Mesendoderm (in vitro differentiated cells): ENCODE data around the gene HECTD1.
"Not testable (repeated sequence)": the region's sequence is repeated elsewhere in the genome, so short reads cannot be mapped to it uniquely, and the experiment has no call there.

Source experiments
- DNase-seq: peaks from one replicate; pipeline ENCODE4 v3.0.0; 2013
- H2AK5ac ChIP-seq: 2 replicates; pipeline ENCODE4 v1.6.1; 2013; ENCODE audit warnings: low read length, inconsistent platforms
- H2BK120ac ChIP-seq: 2 replicates; pipeline ENCODE4 v1.6.1; 2013; ENCODE audit warnings: low read depth, mild to moderate bottlenecking, low read length, moderate library complexity, mixed read lengths
- H2BK15ac ChIP-seq: replicated peaks from 2 replicates; pipeline ENCODE4 v1.6.1; 2013; ENCODE audit warnings: low read depth, mild to moderate bottlenecking, moderate library complexity
- H2BK5ac ChIP-seq: 2 replicates; pipeline ENCODE4 v1.6.1; 2013; ENCODE audit warnings: low read length, inconsistent platforms
- H3K18ac ChIP-seq: 2 replicates; pipeline ENCODE4 v1.6.1; 2013; ENCODE audit warnings: mild to moderate bottlenecking, low read length, mixed read lengths
- H3K23ac ChIP-seq: one replicate; pipeline ENCODE4 v1.6.1; 2013; ENCODE audit warnings: low read length
- H3K27ac ChIP-seq: 2 replicates; pipeline ENCODE4 v1.5.1; 2013; ENCODE audit warnings: low read depth, mild to moderate bottlenecking, inconsistent platforms, low read length, moderate library complexity
- H3K27me3 ChIP-seq: 2 replicates; pipeline ENCODE4 v1.6.1; 2013; ENCODE audit warnings: low read length, control low read depth, mild to moderate bottlenecking, inconsistent platforms; ENCODE audit not compliant: insufficient read depth, poor library complexity
- H3K36me3 ChIP-seq: 2 replicates; pipeline ENCODE4 v1.6.1; 2013; ENCODE audit warnings: low read length, inconsistent platforms; ENCODE audit not compliant: control insufficient read depth, insufficient read depth
- H3K4ac ChIP-seq: one replicate; pipeline ENCODE4 v1.6.1; 2013; ENCODE audit warnings: low read depth, mild to moderate bottlenecking, low read length, moderate library complexity
- H3K4me1 ChIP-seq: 2 replicates; pipeline ENCODE4 v1.6.1; 2013; ENCODE audit warnings: low read depth, low read length, inconsistent platforms; ENCODE audit not compliant: control insufficient read depth
- H3K4me2 ChIP-seq: 2 replicates; pipeline ENCODE4 v1.6.1; 2013; ENCODE audit warnings: low read length
- H3K4me3 ChIP-seq: 2 replicates; pipeline ENCODE4 v1.5.1; 2013; ENCODE audit warnings: mild to moderate bottlenecking, low read length
- H3K56ac ChIP-seq: one replicate; pipeline ENCODE4 v1.6.1; 2013; ENCODE audit warnings: low read length
- H3K79me1 ChIP-seq: 2 replicates; pipeline ENCODE4 v1.6.1; 2013; ENCODE audit warnings: low read length, inconsistent platforms
- H3K79me2 ChIP-seq: 2 replicates; pipeline ENCODE4 v1.6.1; 2013; ENCODE audit warnings: mild to moderate bottlenecking, low read length; ENCODE audit not compliant: control insufficient read depth, insufficient read depth
- H3K9ac ChIP-seq: 2 replicates; pipeline ENCODE4 v1.6.1; 2013; ENCODE audit warnings: low read length, inconsistent platforms
- H4K5ac ChIP-seq: one replicate; pipeline ENCODE4 v1.6.1; 2013; ENCODE audit warnings: low read length
- H4K8ac ChIP-seq: one replicate; pipeline ENCODE4 v1.6.1; 2013; ENCODE audit warnings: low read depth, mild to moderate bottlenecking, control low read depth, low read length, moderate library complexity
- whole genome bisulfite sequencing: extraction: QIAGEN DNeasy Blood & Tissue Kit; methylation state at CpG from one replicate; pipeline ENCODE4 v1.1.7; 2013; ENCODE audit warnings: low lambda C conversion rate, missing lambda C conversion rate; ENCODE audit not compliant: insufficient coverage; ENCODE audit errors: extremely low coverage; 5-methylcytosine and 5-hydroxymethylcytosine counted together

HECTD1 gene

GRCh38 chr14:31093884-31094839 is 113.4 kb downstream of the HECTD1 start:
- H2BK15ac ChIP-seq, H3K4ac ChIP-seq, H3K18ac ChIP-seq, H3K23ac ChIP-seq, H4K5ac ChIP-seq, H3K4me1 ChIP-seq, H2AK5ac ChIP-seq, DNase-seq, H2BK5ac ChIP-seq, H4K8ac ChIP-seq, H3K4me3 ChIP-seq, H3K27me3 ChIP-seq, H3K79me2 ChIP-seq, H3K79me1 ChIP-seq, H3K56ac ChIP-seq, H3K9ac ChIP-seq, H3K4me2 ChIP-seq, H2BK120ac ChIP-seq, H3K27ac ChIP-seq, H3K36me3 ChIP-seq: not testable (repeated sequence)
- WGBS = no CpG with 5 or more reads among the region's 10 CpGs

GRCh38 chr14:31092160-31092708 is 115.4 kb downstream of the HECTD1 start:
- Histone ChIP-seq H3K27ac (no peak overlapping the region), H3K4me2 (no peak overlapping the region), H3K4ac (no peak overlapping the region), H3K56ac (no peak overlapping the region), H3K9ac (no peak overlapping the region), H4K5ac (no peak overlapping the region), H2AK5ac (no peak overlapping the region), H2BK120ac (no peak overlapping the region), H3K4me3 (no peak overlapping the region), H3K79me1 (no peaks in the 10 kb centered on the region), H3K4me1 (no peaks in the 10 kb centered on the region), H3K79me2 (no peaks in the 10 kb centered on the region), H3K18ac (no peak overlapping the region), H2BK15ac (no peak overlapping the region), H2BK5ac (no peak overlapping the region), H3K23ac (no peak overlapping the region), H3K36me3 (no peaks in the 10 kb centered on the region), H3K27me3 (no peaks in the 10 kb centered on the region), H4K8ac (no peak overlapping the region)
- no peak for DNase-seq
- no CpG with 5 or more reads among the region's 2 CpGs for WGBS

GRCh38 chr14:31090883-31091764 is 116.5 kb downstream of the HECTD1 start:
- Histone ChIP-seq H3K27ac (no peak overlapping the region), H2BK15ac (no peak overlapping the region), H3K9ac (no peak overlapping the region), H4K8ac (no peak overlapping the region), H3K4ac (no peak overlapping the region), H2AK5ac (no peak overlapping the region), H3K4me3 (no peak overlapping the region), H2BK120ac (no peak overlapping the region), H3K4me1 (no peaks in the 10 kb centered on the region), H3K56ac (no peak overlapping the region), H2BK5ac (no peak overlapping the region), H3K27me3 (no peaks in the 10 kb centered on the region), H3K79me2 (no peaks in the 10 kb centered on the region), H3K36me3 (no peaks in the 10 kb centered on the region), H4K5ac (no peak overlapping the region), H3K79me1 (no peaks in the 10 kb centered on the region), H3K18ac (no peak overlapping the region), H3K4me2 (no peak overlapping the region), H3K23ac (no peak overlapping the region)
- no peak for DNase-seq
- WGBS = no CpG with 5 or more reads among the region's 5 CpGs

GRCh38 chr14:31086466-31086865 is 121.1 kb downstream of the HECTD1 start:
- H2BK15ac ChIP-seq, DNase-seq, H3K79me1 ChIP-seq, H3K27ac ChIP-seq, H3K27me3 ChIP-seq, H3K4me2 ChIP-seq, H2BK120ac ChIP-seq, H3K4ac ChIP-seq, H3K4me3 ChIP-seq, H3K4me1 ChIP-seq, H3K23ac ChIP-seq, H4K8ac ChIP-seq, H4K5ac ChIP-seq, H2AK5ac ChIP-seq, H3K36me3 ChIP-seq, H3K18ac ChIP-seq, H3K56ac ChIP-seq, H3K79me2 ChIP-seq, H3K9ac ChIP-seq, H2BK5ac ChIP-seq: not testable (repeated sequence)
- WGBS = no CpG with 5 or more reads among the region's 9 CpGs

- no peaks in the 10 kb centered on the region for H3K27me3 ChIP-seq
- no peak overlapping the region for H2BK5ac ChIP-seq
- no peaks in the 10 kb centered on the region for H3K36me3 ChIP-seq
- H3K4ac ChIP-seq = no peak overlapping the region
- H3K18ac ChIP-seq = no peak overlapping the region
- no peak overlapping the region for H3K4me2 ChIP-seq
- no peak overlapping the region for H3K23ac ChIP-seq
- H2BK120ac ChIP-seq = no peak overlapping the region
- H3K4me3 ChIP-seq = no peak overlapping the region
- H3K9ac ChIP-seq = no peak overlapping the region
- H3K4me1 ChIP-seq = no peaks in the 10 kb centered on the region
- no peak overlapping the region for H2AK5ac ChIP-seq
- H3K79me1 ChIP-seq = no peaks in the 10 kb centered on the region
- H3K56ac ChIP-seq = no peak overlapping the region
- no CpG with 5 or more reads among the region's 3 CpGs for WGBS
- no peak overlapping the region for H4K5ac ChIP-seq
- H2BK15ac ChIP-seq = no peak overlapping the region
- no peak overlapping the region for H4K8ac ChIP-seq
- no peak for DNase-seq
- H3K27ac ChIP-seq = no peak overlapping the region
- no peaks in the 10 kb centered on the region for H3K79me2 ChIP-seq
These were observed 122.6 kb downstream of the HECTD1 start for GRCh38 chr14:31085027-31085426.
